ENCODE measurements around the gene FRRS1. TPM values are rescaled to one million over a fixed set of nuclear protein-coding genes. Genes with fewer than 3 reads are reported as not detected.

Gene FRRS1
- total and polyA plus RNA-seq, 2 experiments from 2014 or later, result 0.13 to 3.9 TPM

DNA sequence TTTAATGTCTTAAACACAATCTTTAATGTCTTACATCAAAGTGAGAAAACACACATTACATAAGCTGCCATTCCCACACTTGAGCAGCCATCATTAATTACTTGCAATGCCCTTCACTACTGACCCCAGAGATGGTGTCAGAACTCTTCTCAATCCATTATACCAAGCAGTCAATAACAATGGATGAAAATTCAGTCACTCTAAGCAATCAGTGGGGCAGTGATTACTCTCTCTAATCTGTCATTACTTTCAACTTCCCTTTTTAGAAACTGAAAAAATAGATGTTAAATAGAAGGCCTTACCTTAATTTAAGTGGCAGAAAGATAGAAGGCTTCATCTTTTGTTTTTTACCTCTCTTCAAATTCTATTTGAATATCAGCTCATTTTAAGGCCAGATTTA is 9.7 kb upstream of the FRRS1 start:
- H3K27ac ChIP-seq, result no peak overlapping the region
- no peaks in the 10 kb centered on the region for H3K79me2 ChIP-seq (ENCODE audit: insufficient read depth)
- H3K9ac ChIP-seq, result no peak overlapping the region
- H3K27me3 ChIP-seq (replicated peaks; ENCODE audit: insufficient read depth), result 0 out of 2 replicates have a peak, but pooled peaks cover 9% of the 10 kb centered on the region
- TF ChIP-seq EZH2phosphoT487 (IDR thresholded peaks at IDR 0.05; ENCODE audit: insufficient read depth, low read depth) (no peak), EZH2 (IDR thresholded peaks at IDR 0.05; ENCODE audit: insufficient read depth, poor library complexity, severe bottlenecking) (no peak)
- no peaks in the 10 kb centered on the region for H3K4me1 ChIP-seq (ENCODE audit: insufficient read depth)
- no peaks in the 10 kb centered on the region for H3K36me3 ChIP-seq (ENCODE audit: low read depth)
- no peaks in the 10 kb centered on the region for H3K9me3 ChIP-seq (ENCODE audit: low read depth)
- H3F3A ChIP-seq (ENCODE audit: insufficient read depth), result no peaks in the 10 kb centered on the region
- H4K20me1 ChIP-seq (ENCODE audit: insufficient read depth), result no peaks in the 10 kb centered on the region
- H3K9me2 ChIP-seq (ENCODE audit: insufficient read depth), result no peaks in the 10 kb centered on the region
- in situ Hi-C loops (cut with MboI), result no loop called here
- DNase-seq, result no peak
- no peak overlapping the region for H2AFZ ChIP-seq
- no peak overlapping the region for H3K4me3 ChIP-seq
- H3K4me2 ChIP-seq (ENCODE audit: unreplicated experiment), result no peak overlapping the region

DNA sequence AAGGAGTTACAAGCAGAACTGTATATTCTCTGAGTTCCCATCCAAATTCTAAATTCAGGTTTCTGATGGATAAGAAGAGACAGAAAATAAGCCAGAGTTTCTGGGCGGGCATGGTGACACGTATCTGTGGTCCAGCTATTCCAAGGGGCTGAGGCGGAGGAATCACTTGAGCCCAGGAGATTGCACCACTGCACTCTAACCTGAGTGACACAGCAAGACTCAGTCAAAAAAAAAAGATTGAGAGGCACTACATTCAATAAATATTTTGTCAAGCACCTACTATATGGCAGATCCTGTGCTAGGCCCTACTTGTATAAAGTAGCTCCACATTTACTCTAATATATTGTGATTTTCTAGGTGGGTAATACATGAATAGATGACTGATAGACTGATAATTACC is 6.4 kb upstream of the FRRS1 start:
- TF ChIP-seq EZH2phosphoT487 (IDR thresholded peaks at IDR 0.05; ENCODE audit: insufficient read depth, low read depth), result no peak
- TF ChIP-seq EZH2 (IDR thresholded peaks at IDR 0.05; ENCODE audit: insufficient read depth, poor library complexity, severe bottlenecking), result no peak
- H3K9me2 ChIP-seq (ENCODE audit: insufficient read depth), result no peaks in the 10 kb centered on the region
- no peak overlapping the region for H3K4me3 ChIP-seq
- no peak for DNase-seq
- no peaks in the 10 kb centered on the region for H4K20me1 ChIP-seq (ENCODE audit: insufficient read depth)
- H3K4me1 ChIP-seq (ENCODE audit: insufficient read depth), result no peaks in the 10 kb centered on the region
- 94 to 98% methylated on average over 3 of the region's 3 CpGs for WGBS, 2 experiments (ENCODE audit: low coverage in 1 of 2, low lambda C conversion rate in 2 of 2, missing lambda C conversion rate in 2 of 2)
- H3K36me3 ChIP-seq (ENCODE audit: low read depth), result no peaks in the 10 kb centered on the region
- no peak overlapping the region for H3K9ac ChIP-seq
- no peaks in the 10 kb centered on the region for H3K27me3 ChIP-seq (replicated peaks; ENCODE audit: insufficient read depth)
- no peak overlapping the region for H3K4me2 ChIP-seq (ENCODE audit: unreplicated experiment)
- in situ Hi-C loops (cut with MboI), result no loop called here
- no peaks in the 10 kb centered on the region for H3F3A ChIP-seq (ENCODE audit: insufficient read depth)
- no peak overlapping the region for H2AFZ ChIP-seq
- no peak overlapping the region for H3K27ac ChIP-seq
- H3K79me2 ChIP-seq (ENCODE audit: insufficient read depth), result no peaks in the 10 kb centered on the region
- no peaks in the 10 kb centered on the region for H3K9me3 ChIP-seq (ENCODE audit: low read depth)

DNA sequence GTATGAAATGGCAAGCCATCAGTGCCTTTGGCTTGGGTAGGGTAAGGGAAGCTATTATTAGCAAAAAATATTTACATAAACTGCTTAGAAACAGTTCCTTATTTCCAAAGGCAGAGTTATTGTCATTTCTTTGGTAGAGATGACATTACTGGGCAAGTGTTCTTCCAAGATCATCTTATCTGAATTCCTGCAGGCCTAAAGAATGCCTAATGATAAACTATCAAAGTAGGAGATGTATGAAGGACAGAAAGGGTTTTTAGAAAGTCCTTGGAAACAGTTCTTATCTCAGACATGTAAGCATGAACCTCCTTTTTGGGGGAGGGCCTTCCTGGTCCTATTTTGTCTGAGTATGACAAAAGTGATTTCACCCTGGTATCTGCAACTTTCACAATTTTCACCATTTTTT is 5.1 kb upstream of the FRRS1 start:
- no peaks in the 10 kb centered on the region for H3F3A ChIP-seq (ENCODE audit: insufficient read depth)
- H3K9ac ChIP-seq, result no peak overlapping the region

DNA sequence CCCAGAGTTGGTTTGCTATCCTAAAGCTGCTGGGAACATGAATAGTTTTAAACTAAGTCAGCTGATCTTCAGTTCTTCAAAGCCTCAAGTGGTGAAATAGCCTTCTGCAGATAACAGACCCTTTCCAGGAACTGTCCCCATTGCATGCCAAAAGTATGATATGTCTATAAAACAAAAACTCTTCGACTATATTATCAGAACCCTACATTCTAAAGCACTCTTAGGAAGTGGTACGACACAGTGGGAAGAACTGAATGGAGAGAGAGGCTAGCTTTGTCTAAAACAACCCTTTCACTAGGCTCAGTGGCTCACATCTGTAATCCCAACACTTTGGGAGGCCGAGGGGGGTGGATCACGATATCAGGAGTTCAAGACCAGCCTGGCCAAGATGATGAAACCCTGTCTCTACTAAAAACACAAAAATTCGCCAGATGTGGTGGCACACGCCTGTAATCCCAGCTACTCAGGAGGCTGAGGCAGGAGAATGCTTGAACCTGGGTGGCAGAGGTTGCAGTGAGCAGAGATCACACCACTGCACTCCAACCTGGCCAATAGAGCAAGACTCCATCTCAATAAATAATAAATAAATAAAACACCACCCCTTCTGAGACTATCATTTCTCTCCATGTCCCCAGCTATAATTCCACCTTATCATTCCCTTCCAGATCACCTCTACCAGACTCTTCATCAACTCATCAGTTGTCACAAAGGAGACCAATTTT is 2.2 kb upstream of the FRRS1 start:
- TF ChIP-seq EZH2 (IDR thresholded peaks at IDR 0.05; ENCODE audit: insufficient read depth, poor library complexity, severe bottlenecking), result no peak
- TF ChIP-seq EZH2phosphoT487 (IDR thresholded peaks at IDR 0.05; ENCODE audit: insufficient read depth, low read depth), result no peak
- in situ Hi-C loops (cut with MboI), result no loop called here

More for the DNA sequence above, 5.1 kb upstream of the FRRS1 start:
- no peak for DNase-seq
- Histone ChIP-seq H3K4me2 (ENCODE audit: unreplicated experiment) (no peak overlapping the region), H2AFZ (no peak overlapping the region), H3K9me3 (ENCODE audit: low read depth) (no peaks in the 10 kb centered on the region), H3K27ac (no peak overlapping the region), H3K79me2 (ENCODE audit: insufficient read depth) (no peaks in the 10 kb centered on the region), H3K36me3 (ENCODE audit: low read depth) (no peaks in the 10 kb centered on the region), H4K20me1 (ENCODE audit: insufficient read depth) (no peaks in the 10 kb centered on the region), H3K9me2 (ENCODE audit: insufficient read depth) (no peaks in the 10 kb centered on the region), H3K4me1 (ENCODE audit: insufficient read depth) (peaks cover 5% of the 10 kb centered on the region; the same call in 1 of the 2 replicates), H3K4me3 (no peak overlapping the region), H3K27me3 (replicated peaks; ENCODE audit: insufficient read depth) (no peaks in the 10 kb centered on the region)
- in situ Hi-C loops (cut with MboI), result no loop called here
- TF ChIP-seq EZH2 (IDR thresholded peaks at IDR 0.05; ENCODE audit: insufficient read depth, poor library complexity, severe bottlenecking) (no peak), EZH2phosphoT487 (IDR thresholded peaks at IDR 0.05; ENCODE audit: insufficient read depth, low read depth) (no peak)

More for the DNA sequence above, 2.2 kb upstream of the FRRS1 start:
- Histone ChIP-seq H3F3A (ENCODE audit: insufficient read depth) (no peaks in the 10 kb centered on the region), H3K4me3 (no peak overlapping the region), H4K20me1 (ENCODE audit: insufficient read depth) (no peaks in the 10 kb centered on the region), H3K9me3 (ENCODE audit: low read depth) (no peaks in the 10 kb centered on the region), H2AFZ (no peak overlapping the region), H3K4me2 (ENCODE audit: unreplicated experiment) (no peak overlapping the region), H3K27me3 (replicated peaks; ENCODE audit: insufficient read depth) (no peaks in the 10 kb centered on the region), H3K27ac (no peak overlapping the region), H3K36me3 (ENCODE audit: low read depth) (no peaks in the 10 kb centered on the region), H3K9me2 (ENCODE audit: insufficient read depth) (no peaks in the 10 kb centered on the region), H3K9ac (no peak overlapping the region), H3K79me2 (ENCODE audit: insufficient read depth) (no peaks in the 10 kb centered on the region), H3K4me1 (ENCODE audit: insufficient read depth) (peaks cover 9% of the 10 kb centered on the region; the same call in 1 of the 2 replicates)
- WGBS, 2 experiments (ENCODE audit: low coverage in 1 of 2, low lambda C conversion rate in 2 of 2, missing lambda C conversion rate in 2 of 2), result 77 to 82% methylated on average over 6 of the region's 6 CpGs
- no peak for DNase-seq

Data from GM23248 (cell line).